ENCODE results near the gene GATD1. TPM values are rescaled to one million over a fixed set of nuclear protein-coding genes. Genes with fewer than 3 reads are reported as not detected.

Gene GATD1
- total RNA-seq, 1 donor from 2014 or later, result 31.7 TPM

Other genes with a start within 250 kb of the GATD1 start
- 12.9 TPM for gene HRAS, start 241.9 kb downstream of the GATD1 start, total RNA-seq
- 0.93 TPM for gene LRRC56, start 240.0 kb downstream of the GATD1 start, total RNA-seq
- gene LMNTD2, start 216.7 kb downstream of the GATD1 start, total RNA-seq, result 13.4 TPM
- gene RASSF7, start 216.5 kb downstream of the GATD1 start, total RNA-seq, result 36.6 TPM
- 25.4 TPM for gene PHRF1, start 201.0 kb downstream of the GATD1 start, total RNA-seq
- 38.5 TPM for gene IRF7, start 161.5 kb downstream of the GATD1 start, total RNA-seq
- gene CDHR5, start 152.5 kb downstream of the GATD1 start, total RNA-seq, result 64.8 TPM
- gene SCT, start 150.3 kb downstream of the GATD1 start, total RNA-seq, result 0.81 TPM
- 0.68 TPM for gene DRD4, start 140.2 kb downstream of the GATD1 start, total RNA-seq
- gene DEAF1, start 82.3 kb downstream of the GATD1 start, total RNA-seq, result 14.8 TPM
- gene TMEM80, start 81.7 kb downstream of the GATD1 start, total RNA-seq, result 16.8 TPM
- gene EPS8L2, start 71.3 kb downstream of the GATD1 start, total RNA-seq, result 190 TPM
- gene TALDO1, start 30.0 kb downstream of the GATD1 start, total RNA-seq, result 147 TPM
- gene CEND1, start 12.6 kb upstream of the GATD1 start, total RNA-seq, result 0.43 TPM
- 51.4 TPM for gene SLC25A22, start 20.8 kb upstream of the GATD1 start, total RNA-seq
- gene PIDD1, start 27.7 kb upstream of the GATD1 start, total RNA-seq, result 14.9 TPM
- gene RPLP2, start 32.5 kb upstream of the GATD1 start, total RNA-seq, result 511 TPM
- gene PNPLA2, start 41.4 kb upstream of the GATD1 start, total RNA-seq, result 107 TPM
- gene CRACR2B, start 50.4 kb upstream of the GATD1 start, total RNA-seq, result 3.5 TPM
- 120 TPM for gene CD151, start 55.5 kb upstream of the GATD1 start, total RNA-seq
- 81.5 TPM for gene POLR2L, start 65.0 kb upstream of the GATD1 start, total RNA-seq
- 17.1 TPM for gene TSPAN4, start 65.4 kb upstream of the GATD1 start, total RNA-seq
- 146 TPM for gene CHID1, start 133.3 kb upstream of the GATD1 start, total RNA-seq
- gene AP2A2, start 148.4 kb upstream of the GATD1 start, total RNA-seq, result 53.7 TPM